GM12878 (cell line): ENCODE measurements around the gene KNSTRN. TPM values are rescaled to one million over a fixed set of nuclear protein-coding genes. Genes with fewer than 3 reads are reported as not detected.

Experiments
- ATAC-seq: fragments of 200-7000 bp; cut with Tn5 transposase; 3 replicates; pipeline ENCODE4 v1.9.1; 2020; ENCODE audit warnings: mild to moderate bottlenecking, moderate library complexity
- BruUV-seq: library from RNA; stranded (reverse); fragments of 400-500 nt; replicated peaks from 2 replicates; lab custom pipeline; 2021; lab: Mats Ljungman, UMichigan
- CTCF ChIA-PET: fragments of 300-600 bp; sonication (Branson Sonifier 250); formaldehyde crosslinking; extraction: SDS; loops from one replicate; lab custom pipeline; 2021; ENCODE audit warnings: inconsistent platforms; lab: Yijun Ruan, JAX
- POLR2A ChIA-PET: fragments of 350-600 bp; formaldehyde crosslinking; extraction: SDS; loops from one replicate; lab custom pipeline; 2021; ENCODE audit warnings: inconsistent platforms; lab: Charles Lee
- RAD21 ChIA-PET: fragments of 300-600 bp; sonication (Branson Sonifier 250); formaldehyde crosslinking; loops from one replicate; lab custom pipeline; 2023; ENCODE audit warnings: antibody characterized with exemption; ENCODE audit not compliant: unreplicated experiment; lab: Charles Lee
- SMC1A ChIA-PET: fragments of 300-600 bp; sonication (Branson Sonifier 250); formaldehyde crosslinking; loops from one replicate; lab custom pipeline; 2023; ENCODE audit not compliant: unreplicated experiment, uncharacterized antibody; lab: Charles Lee
- DNase-seq: peaks from one replicate; pipeline ENCODE4 v3.0.0-alpha.2; 2011; ENCODE audit warnings: low read depth, low spot score
- FAIRE-seq: peaks from 3 replicates; lab custom pipeline; 2011; peaks lifted over from hg19 to GRCh38; lab: Jason Lieb, UNC
- H2AFZ ChIP-seq: 2 replicates; pipeline ENCODE4 v1.6.0; 2011; ENCODE audit warnings: low read depth, low read length, control low read depth; ENCODE audit not compliant: control insufficient read depth
- H3K27ac ChIP-seq: 2 replicates; pipeline ENCODE4 v1.5.1; 2011; ENCODE audit warnings: control low read depth; ENCODE audit not compliant: control insufficient read depth, insufficient read depth
- H3K27me3 ChIP-seq, 2 experiments: replicated peaks in 1 of 2; 2 replicates each; pipeline versions ENCODE4 v1.6.0 to v1.6.1; 2011; ENCODE audit warnings: low read length in 1 of 2; ENCODE audit not compliant: control insufficient read depth in 2 of 2, insufficient read depth in 2 of 2
- H3K36me3 ChIP-seq, 2 experiments: 2 replicates each; pipeline ENCODE4 v1.5.1; 2011; ENCODE audit warnings: low read length in 1 of 2; ENCODE audit not compliant: control insufficient read depth in 2 of 2, insufficient read depth in 2 of 2
- H3K4me1 ChIP-seq: 2 replicates; pipeline ENCODE4 v1.6.1; 2011; ENCODE audit warnings: mild to moderate bottlenecking, low read length, moderate library complexity, mixed read lengths; ENCODE audit not compliant: control insufficient read depth, insufficient read depth
- H3K4me2 ChIP-seq: 2 replicates; pipeline ENCODE4 v1.6.0; 2011; ENCODE audit warnings: control low read depth; ENCODE audit not compliant: control insufficient read depth, insufficient read depth
- H3K4me3 ChIP-seq: fragments of 200-600 bp; sonication (generic); 2 replicates; pipeline ENCODE4 v1.5.1; 2016
- H3K79me2 ChIP-seq: 2 replicates; pipeline ENCODE4 v1.6.0; 2011; ENCODE audit warnings: low read length; ENCODE audit not compliant: control insufficient read depth, insufficient read depth
- H3K9ac ChIP-seq: 2 replicates; pipeline ENCODE4 v1.8.0; 2011; ENCODE audit warnings: low read length, control low read depth, mixed read lengths; ENCODE audit not compliant: control insufficient read depth, insufficient read depth
- H3K9me3 ChIP-seq: replicated peaks from 3 replicates; pipeline ENCODE4 v1.5.1; 2011; ENCODE audit warnings: mild to moderate bottlenecking, low read length; ENCODE audit not compliant: control insufficient read depth, insufficient read depth
- H4K20me1 ChIP-seq: 2 replicates; pipeline ENCODE4 v1.6.0; 2011; ENCODE audit not compliant: control insufficient read depth, insufficient read depth
- CBFB ChIP-seq: IDR thresholded peaks from 2 replicates; pipeline ENCODE4 v1.6.1; 2016; ENCODE audit warnings: antibody characterized with exemption, low read depth
- FOS ChIP-seq: IDR thresholded peaks from 3 replicates; pipeline ENCODE4 v1.6.1; 2011; ENCODE audit warnings: borderline replicate concordance; ENCODE audit not compliant: insufficient read length; ENCODE audit errors: extremely low read depth
- HCFC1 ChIP-seq: fragments of 150-350 bp; IDR thresholded peaks from 2 replicates; pipeline ENCODE4 v1.6.1; 2014; ENCODE audit warnings: low read length
- KDM1A ChIP-seq: fragments of 200-600 bp; sonication (generic); IDR thresholded peaks from 2 replicates; pipeline ENCODE4 v1.6.1; 2016; ENCODE audit warnings: borderline replicate concordance
- MEF2B ChIP-seq: fragments of 450-650 bp; IDR thresholded peaks from 2 replicates; pipeline ENCODE4 v1.6.1; 2018; ENCODE audit warnings: mild to moderate bottlenecking, moderate library complexity; ENCODE audit not compliant: partially characterized antibody, poor library complexity, severe bottlenecking
- POLR2AphosphoS5 ChIP-seq: IDR thresholded peaks from 2 replicates; pipeline ENCODE4 v1.6.1; 2011; ENCODE audit warnings: mild to moderate bottlenecking, low read length, inconsistent platforms
- POU2F2 ChIP-seq: IDR thresholded peaks from 3 replicates; pipeline ENCODE4 v1.6.1; 2011; ENCODE audit warnings: low read depth, mild to moderate bottlenecking, low read length, borderline replicate concordance
- SIN3A ChIP-seq: IDR thresholded peaks from 2 replicates; pipeline ENCODE4 v1.6.1; 2012; ENCODE audit warnings: low read depth, low read length, improper control_type of control experiment
- YBX1 ChIP-seq: fragments of 450-650 bp; IDR thresholded peaks from 2 replicates; pipeline ENCODE4 v1.6.1; 2016; ENCODE audit warnings: antibody characterized with exemption
- WGBS: methylation state at CpG from one replicate; pipeline ENCODE4 v1.1.6; 2016; ENCODE audit warnings: low lambda C conversion rate; ENCODE audit not compliant: insufficient replicate concordance, insufficient coverage; ENCODE audit errors: missing lambda C conversion rate; 5-methylcytosine and 5-hydroxymethylcytosine counted together
- in situ Hi-C: fragments of 300-500 bp; cut with MboI; formaldehyde crosslinking; loops from 9 replicates; pipeline ENCODE4 v1.14.3; 2018; ENCODE audit warnings: mixed read lengths
- intact Hi-C: fragments of 100-400 bp; cut with micrococcal nuclease; formaldehyde crosslinking; loops from one replicate; pipeline ENCODE4 v1.14.2; 2022; ENCODE audit not compliant: unreplicated experiment
- polyA plus RNA-seq, 11 experiments: library from polyadenylated mRNA; depleted of rRNA in 4 of 11; unstranded in 6 of 11; stranded (reverse) in 5 of 11; fragments of >200 nt; fragmentation: Nextera tagmentation in 4 of 11; fragmentation: Illumina TruSeq in 1 of 11; extraction: Ambion mirVana in 4 of 11; extraction: Trizol in 1 of 11; gene quantifications; 1 replicate in 1 of 11; 2 replicates in 10 of 11; pipeline versions ENCODE4 v1.2.1 to v1.2.3, GENCODE V29; 2011 to 2016; ENCODE audit warnings: inconsistent platforms in 2 of 11, missing spikeins in 2 of 11, low read depth in 1 of 11
- total RNA-seq, 4 experiments: library from RNA; depleted of rRNA in 3 of 4; stranded (reverse); fragments of >200 nt in 3 of 4; fragmentation: Illumina TruSeq in 1 of 4; extraction: Trizol in 1 of 4; gene quantifications; 2 replicates each; pipeline versions ENCODE4 v1.2.1 to v1.2.3, GENCODE V29; 2013 to 2021
- TF ChIP-seq, protein P1 (sequence below): fragments of 450-650 bp; formaldehyde crosslinking; IDR thresholded peaks from 2 replicates; pipeline ENCODE4 v1.4.0; 2022; ENCODE audit warnings: mild to moderate bottlenecking, moderate library complexity
- TF ChIP-seq, protein P2 (sequence below): fragments of 450-650 bp; IDR thresholded peaks from 2 replicates; pipeline ENCODE4 v1.6.1; 2017; ENCODE audit warnings: mild to moderate bottlenecking
- TF ChIP-seq, protein P3 (sequence below): fragments of 450-650 bp; IDR thresholded peaks from 2 replicates; pipeline ENCODE4 v1.6.1; 2014; ENCODE audit warnings: mild to moderate bottlenecking
- TF ChIP-seq, protein P4 (sequence below): fragments of 450-650 bp; IDR thresholded peaks from 2 replicates; pipeline ENCODE4 v1.6.1; 2016; ENCODE audit warnings: mild to moderate bottlenecking, moderate library complexity, borderline replicate concordance

Gene KNSTRN
- total and polyA plus RNA-seq, 10 of the 15 experiments (the other 5 are each of a cell fraction or from before 2014, with no cell fraction given) = 30.3 to 72.1 (median 47.1) TPM

DNA sequence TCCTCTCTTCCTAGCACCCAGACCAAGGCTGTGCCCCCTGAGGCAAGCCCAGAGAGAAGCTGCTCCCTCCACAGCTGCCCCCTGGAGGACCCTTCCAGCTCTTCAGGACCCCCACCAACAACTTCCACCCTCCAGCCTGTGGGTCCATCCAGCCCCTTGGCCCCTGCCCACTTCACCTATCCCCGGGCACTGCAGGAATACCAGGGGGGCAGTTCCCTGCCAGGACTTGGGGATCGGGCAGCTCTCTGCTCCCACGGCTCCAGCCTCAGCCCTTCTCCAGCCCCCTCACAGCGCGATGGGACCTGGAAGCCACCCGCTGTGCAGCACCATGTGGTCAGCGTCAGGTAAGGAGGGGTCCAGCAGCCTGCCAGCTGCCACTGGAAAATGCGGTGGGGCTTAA lies 18.9 kb upstream of the KNSTRN start (continued):
- TF ChIP-seq, protein P1, sequence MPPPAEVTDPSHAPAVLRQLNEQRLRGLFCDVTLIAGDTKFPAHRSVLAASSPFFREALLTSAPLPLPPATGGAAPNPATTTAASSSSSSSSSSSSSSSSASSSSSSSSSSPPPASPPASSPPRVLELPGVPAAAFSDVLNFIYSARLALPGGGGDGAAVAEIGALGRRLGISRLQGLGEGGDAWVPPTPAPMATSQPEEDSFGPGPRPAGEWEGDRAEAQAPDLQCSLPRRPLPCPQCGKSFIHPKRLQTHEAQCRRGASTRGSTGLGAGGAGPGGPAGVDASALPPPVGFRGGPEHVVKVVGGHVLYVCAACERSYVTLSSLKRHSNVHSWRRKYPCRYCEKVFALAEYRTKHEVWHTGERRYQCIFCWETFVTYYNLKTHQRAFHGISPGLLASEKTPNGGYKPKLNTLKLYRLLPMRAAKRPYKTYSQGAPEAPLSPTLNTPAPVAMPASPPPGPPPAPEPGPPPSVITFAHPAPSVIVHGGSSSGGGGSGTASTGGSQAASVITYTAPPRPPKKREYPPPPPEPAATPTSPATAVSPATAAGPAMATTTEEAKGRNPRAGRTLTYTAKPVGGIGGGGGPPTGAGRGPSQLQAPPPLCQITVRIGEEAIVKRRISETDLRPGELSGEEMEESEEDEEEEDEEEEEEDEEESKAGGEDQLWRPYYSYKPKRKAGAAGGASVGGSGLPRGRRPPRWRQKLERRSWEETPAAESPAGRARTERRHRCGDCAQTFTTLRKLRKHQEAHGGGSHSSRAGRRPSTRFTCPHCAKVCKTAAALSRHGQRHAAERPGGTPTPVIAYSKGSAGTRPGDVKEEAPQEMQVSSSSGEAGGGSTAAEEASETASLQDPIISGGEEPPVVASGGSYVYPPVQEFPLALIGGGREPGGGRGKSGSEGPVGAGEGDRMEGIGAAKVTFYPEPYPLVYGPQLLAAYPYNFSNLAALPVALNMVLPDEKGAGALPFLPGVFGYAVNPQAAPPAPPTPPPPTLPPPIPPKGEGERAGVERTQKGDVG (CRISPR knock-in tag) = no peak
- TF ChIP-seq, protein P2, sequence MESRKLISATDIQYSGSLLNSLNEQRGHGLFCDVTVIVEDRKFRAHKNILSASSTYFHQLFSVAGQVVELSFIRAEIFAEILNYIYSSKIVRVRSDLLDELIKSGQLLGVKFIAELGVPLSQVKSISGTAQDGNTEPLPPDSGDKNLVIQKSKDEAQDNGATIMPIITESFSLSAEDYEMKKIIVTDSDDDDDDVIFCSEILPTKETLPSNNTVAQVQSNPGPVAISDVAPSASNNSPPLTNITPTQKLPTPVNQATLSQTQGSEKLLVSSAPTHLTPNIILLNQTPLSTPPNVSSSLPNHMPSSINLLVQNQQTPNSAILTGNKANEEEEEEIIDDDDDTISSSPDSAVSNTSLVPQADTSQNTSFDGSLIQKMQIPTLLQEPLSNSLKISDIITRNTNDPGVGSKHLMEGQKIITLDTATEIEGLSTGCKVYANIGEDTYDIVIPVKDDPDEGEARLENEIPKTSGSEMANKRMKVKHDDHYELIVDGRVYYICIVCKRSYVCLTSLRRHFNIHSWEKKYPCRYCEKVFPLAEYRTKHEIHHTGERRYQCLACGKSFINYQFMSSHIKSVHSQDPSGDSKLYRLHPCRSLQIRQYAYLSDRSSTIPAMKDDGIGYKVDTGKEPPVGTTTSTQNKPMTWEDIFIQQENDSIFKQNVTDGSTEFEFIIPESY = no peak
- TF ChIP-seq HCFC1 = no peak
- no peak for TF ChIP-seq MEF2B
- TF ChIP-seq POU2F2 = no peak
- TF ChIP-seq SIN3A = no peak
- no peak for TF ChIP-seq FOS
- TF ChIP-seq, all 136 proteins: peak for 0

DNA sequence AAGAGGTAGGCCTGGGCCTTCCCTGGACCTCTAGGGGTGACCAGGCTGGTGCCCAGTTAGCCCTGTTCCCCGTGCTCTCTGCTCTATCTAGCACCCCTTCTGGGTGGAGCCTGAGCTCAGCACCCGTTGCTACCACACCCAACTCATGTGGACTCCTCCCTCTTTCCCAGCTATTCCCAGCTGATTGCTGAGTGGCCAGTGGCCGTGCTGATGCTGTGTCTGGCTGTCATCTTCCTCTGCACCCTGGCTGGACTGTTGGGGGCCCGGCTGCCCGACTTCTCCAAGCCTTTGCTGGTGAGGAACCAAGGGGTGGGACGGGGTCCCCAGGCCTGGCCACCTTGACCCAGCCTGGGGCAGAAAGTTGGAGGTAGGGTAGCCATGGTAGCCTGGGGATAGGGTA lies 18.3 kb upstream of the KNSTRN start:
- in situ Hi-C loops = no loop called here
- no peak for ATAC-seq
- 4% methylated on average over 6 of the region's 6 CpGs for WGBS
- BruUV-seq = no TSS peak
- POLR2A ChIA-PET = no interaction called here
- intact Hi-C loops = no loop called here
- no peak overlapping the region for H3K9ac ChIP-seq
- no peak overlapping the region for H2AFZ ChIP-seq
- no peaks in the 10 kb centered on the region for H3K79me2 ChIP-seq
- no peak overlapping the region for H3K27ac ChIP-seq
- no peak overlapping the region for H3K4me2 ChIP-seq
- no peak overlapping the region for H3K4me3 ChIP-seq
- RAD21 ChIA-PET = no interaction called here
- H3K4me1 ChIP-seq = peaks cover 8% of the 10 kb centered on the region
- no peaks in the 10 kb centered on the region for H4K20me1 ChIP-seq
- no peaks in the 10 kb centered on the region for H3K36me3 ChIP-seq
- no peak for DNase-seq
- SMC1A ChIA-PET = no interaction called here
- no peaks in the 10 kb centered on the region for H3K9me3 ChIP-seq
- no peak for FAIRE-seq
- H3K27me3 ChIP-seq = peaks cover 0 to 4% of the 10 kb centered on the region in 2 experiments; a peak in 3 of 4 replicates
- CTCF ChIA-PET = interaction anchor here (1.3 to 3.0 kb wide), 2 partner anchors 24 to 27 kb away, joined by 3 to 15 read pairs; no protein-coding TSS in a partner anchor
- TF ChIP-seq, protein P3, sequence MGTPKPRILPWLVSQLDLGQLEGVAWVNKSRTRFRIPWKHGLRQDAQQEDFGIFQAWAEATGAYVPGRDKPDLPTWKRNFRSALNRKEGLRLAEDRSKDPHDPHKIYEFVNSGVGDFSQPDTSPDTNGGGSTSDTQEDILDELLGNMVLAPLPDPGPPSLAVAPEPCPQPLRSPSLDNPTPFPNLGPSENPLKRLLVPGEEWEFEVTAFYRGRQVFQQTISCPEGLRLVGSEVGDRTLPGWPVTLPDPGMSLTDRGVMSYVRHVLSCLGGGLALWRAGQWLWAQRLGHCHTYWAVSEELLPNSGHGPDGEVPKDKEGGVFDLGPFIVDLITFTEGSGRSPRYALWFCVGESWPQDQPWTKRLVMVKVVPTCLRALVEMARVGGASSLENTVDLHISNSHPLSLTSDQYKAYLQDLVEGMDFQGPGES = no peak
- TF ChIP-seq SIN3A (no peak), YBX1 (no peak), POLR2AphosphoS5 (no peak), CBFB (no peak), KDM1A (no peak)
- TF ChIP-seq, protein P4, sequence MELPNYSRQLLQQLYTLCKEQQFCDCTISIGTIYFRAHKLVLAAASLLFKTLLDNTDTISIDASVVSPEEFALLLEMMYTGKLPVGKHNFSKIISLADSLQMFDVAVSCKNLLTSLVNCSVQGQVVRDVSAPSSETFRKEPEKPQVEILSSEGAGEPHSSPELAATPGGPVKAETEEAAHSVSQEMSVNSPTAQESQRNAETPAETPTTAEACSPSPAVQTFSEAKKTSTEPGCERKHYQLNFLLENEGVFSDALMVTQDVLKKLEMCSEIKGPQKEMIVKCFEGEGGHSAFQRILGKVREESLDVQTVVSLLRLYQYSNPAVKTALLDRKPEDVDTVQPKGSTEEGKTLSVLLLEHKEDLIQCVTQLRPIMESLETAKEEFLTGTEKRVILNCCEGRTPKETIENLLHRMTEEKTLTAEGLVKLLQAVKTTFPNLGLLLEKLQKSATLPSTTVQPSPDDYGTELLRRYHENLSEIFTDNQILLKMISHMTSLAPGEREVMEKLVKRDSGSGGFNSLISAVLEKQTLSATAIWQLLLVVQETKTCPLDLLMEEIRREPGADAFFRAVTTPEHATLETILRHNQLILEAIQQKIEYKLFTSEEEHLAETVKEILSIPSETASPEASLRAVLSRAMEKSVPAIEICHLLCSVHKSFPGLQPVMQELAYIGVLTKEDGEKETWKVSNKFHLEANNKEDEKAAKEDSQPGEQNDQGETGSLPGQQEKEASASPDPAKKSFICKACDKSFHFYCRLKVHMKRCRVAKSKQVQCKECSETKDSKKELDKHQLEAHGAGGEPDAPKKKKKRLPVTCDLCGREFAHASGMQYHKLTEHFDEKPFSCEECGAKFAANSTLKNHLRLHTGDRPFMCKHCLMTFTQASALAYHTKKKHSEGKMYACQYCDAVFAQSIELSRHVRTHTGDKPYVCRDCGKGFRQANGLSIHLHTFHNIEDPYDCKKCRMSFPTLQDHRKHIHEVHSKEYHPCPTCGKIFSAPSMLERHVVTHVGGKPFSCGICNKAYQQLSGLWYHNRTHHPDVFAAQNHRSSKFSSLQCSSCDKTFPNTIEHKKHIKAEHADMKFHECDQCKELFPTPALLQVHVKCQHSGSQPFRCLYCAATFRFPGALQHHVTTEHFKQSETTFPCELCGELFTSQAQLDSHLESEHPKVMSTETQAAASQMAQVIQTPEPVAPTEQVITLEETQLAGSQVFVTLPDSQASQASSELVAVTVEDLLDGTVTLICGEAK = no peak
